Activated CD4-positive, alpha-beta memory T cell treated with anti-CD3 and anti-CD28 coated beads, Interleukin-2, amount 10 ng/mL, durations not matched to agents 7 days and 5 days (primary cell): Measurements from ENCODE around the gene TUBGCP5. TPM values are rescaled to one million over a fixed set of nuclear protein-coding genes. Genes with fewer than 3 reads are reported as not detected.
A peak's percentile ranks its signal among the peaks of the same experiment; 100 is the strongest.

Source experiments
- CTCF ChIA-PET: fragments of 350-600 bp; sonication (Branson Sonifier 250); formaldehyde crosslinking; loops from one replicate; lab custom pipeline; 2021; ENCODE audit warnings: antibody characterized with exemption, inconsistent platforms; lab: Charles Lee
- POLR2A ChIA-PET: fragments of 350-600 bp; sonication (Branson Sonifier 250); formaldehyde crosslinking; loops from one replicate; lab custom pipeline; 2021; ENCODE audit warnings: antibody characterized with exemption; lab: Charles Lee
- DNase-seq: peaks from one replicate; pipeline ENCODE4 v3.0.0-alpha.2; 2020
- H3K27ac Mint-ChIP-seq: one replicate; pipeline ENCODE4 v1.8.0; 2021; ENCODE audit warnings: mild to moderate bottlenecking, mixed read lengths
- H3K27me3 Mint-ChIP-seq: one replicate; pipeline ENCODE4 v1.8.0; 2021; ENCODE audit warnings: mixed read lengths
- H3K36me3 Mint-ChIP-seq: one replicate; pipeline ENCODE4 v1.8.0; 2021; ENCODE audit warnings: low read depth, mixed read lengths
- H3K4me1 Mint-ChIP-seq: one replicate; pipeline ENCODE4 v1.8.0; 2021; ENCODE audit warnings: mixed read lengths
- H3K4me3 Mint-ChIP-seq: one replicate; pipeline ENCODE4 v1.8.0; 2021; ENCODE audit warnings: mild to moderate bottlenecking, mixed read lengths
- H3K9me3 Mint-ChIP-seq: one replicate; pipeline ENCODE4 v1.8.0; 2021; ENCODE audit warnings: mixed read lengths
- total RNA-seq, 2 experiments: library from RNA; stranded (reverse); gene quantifications; one replicate each; pipeline ENCODE4 v1.2.3, GENCODE V29; 2021

The TUBGCP5 gene
- total RNA-seq, 2 experiments from 2014 or later, result 13.2 TPM

DNA sequence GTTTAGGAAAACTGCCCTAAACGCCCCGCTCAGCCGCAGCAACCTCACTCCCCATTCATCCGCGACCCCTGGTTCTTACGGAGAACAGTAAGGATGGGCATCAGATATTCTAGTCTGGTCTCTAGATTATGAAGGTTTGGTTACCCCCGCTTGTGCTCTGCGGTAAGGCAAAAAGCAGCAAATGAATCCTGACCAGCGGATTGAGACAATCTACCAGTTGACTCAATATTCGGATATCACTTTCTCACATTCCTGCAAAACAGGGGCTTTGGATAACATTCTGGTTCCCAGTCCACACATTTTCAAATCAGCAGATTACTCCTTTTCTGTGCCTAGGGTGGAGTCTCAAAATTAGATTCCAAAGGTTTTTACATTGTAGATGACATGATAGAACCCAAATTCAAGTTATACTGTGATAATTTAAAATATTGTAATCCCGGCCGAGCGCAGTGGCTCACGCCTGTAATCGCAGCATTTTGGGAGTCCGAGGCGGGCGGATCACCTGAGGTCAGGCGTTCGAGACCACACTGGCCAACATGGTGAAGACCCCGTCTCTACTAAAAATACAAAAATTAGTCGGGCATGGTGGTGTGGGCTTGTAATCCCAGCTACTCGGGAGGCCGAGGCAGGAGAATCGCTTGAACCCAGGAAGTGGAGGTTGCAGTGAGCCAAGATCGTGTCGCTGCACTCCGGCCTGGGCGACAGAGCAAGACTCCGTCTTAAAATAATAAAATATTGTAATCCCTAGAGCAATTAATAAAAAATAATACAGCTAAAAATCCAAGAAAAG lies 58.1 kb downstream of the TUBGCP5 start:
- Mint-ChIP-seq H3K27me3 (peaks cover 14% of the 10 kb centered on the region), H3K27ac (no peak overlapping the region), H3K9me3 (no peaks in the 10 kb centered on the region)

GRCh38 chr15:22980189-22981050 lies 58.9 kb downstream of the TUBGCP5 start, which contains the start of gene CYFIP1:
CYFIP1 (minus strand) TSS chr15:22980368; CDS start chr15:22947285, 33,083 bp downstream.
- Mint-ChIP-seq H3K27ac (peak within 1 kb of the TSS; percentile 16), H3K36me3 (peaks cover 3% of the 10 kb centered on the region), H3K27me3 (peaks cover 14% of the 10 kb centered on the region), H3K9me3 (no peaks in the 10 kb centered on the region), H3K4me1 (peaks cover 14% of the 10 kb centered on the region), H3K4me3 (peak within 1 kb of the TSS; percentile 84)
- POLR2A ChIA-PET, result interaction anchor here (1.4 to 2.0 kb wide), 2 partner anchors 59 kb away, joined by 4 to 8 read pairs; partner anchors contain the start of gene TUBGCP5
- DNase-seq, result peak; percentile 26
- CTCF ChIA-PET, result no interaction called here

More for the DNA sequence above, 58.1 kb downstream of the TUBGCP5 start:
- Mint-ChIP-seq H3K4me3 (peak overlapping the region; percentile 65), H3K4me1 (peaks cover 14% of the 10 kb centered on the region), H3K36me3 (peaks cover 3% of the 10 kb centered on the region)
- ChIA-PET CTCF (no interaction called here), POLR2A (interaction anchor here (1.4 kb wide), 1 partner anchor 58 kb away, joined by 4 read pairs; the partner anchor contains the start of gene TUBGCP5)
- no peak for DNase-seq

- peaks cover 18% of the 10 kb centered on the region for H3K4me1 Mint-ChIP-seq
- ChIA-PET POLR2A (interaction anchor here (0.6 to 2.0 kb wide), 3 partner anchors 60 to 141 kb away, joined by 3 to 8 read pairs (median 4); partner anchors contain the start of genes NIPA2 and TUBGCP5), CTCF (no interaction called here)
- H3K36me3 Mint-ChIP-seq, result peaks cover 3% of the 10 kb centered on the region
- peaks cover 14% of the 10 kb centered on the region for H3K27me3 Mint-ChIP-seq
- H3K4me3 Mint-ChIP-seq, result peak overlapping the region; percentile 84
- no peaks in the 10 kb centered on the region for H3K9me3 Mint-ChIP-seq
- H3K27ac Mint-ChIP-seq, result peak overlapping the region; percentile 16
- peak; percentile 51 for DNase-seq
These were observed 59.9 kb downstream of the TUBGCP5 start for GRCh38 chr15:22979238-22980188.

- H3K27me3 Mint-ChIP-seq, result peaks cover 14% of the 10 kb centered on the region
- peaks cover 3% of the 10 kb centered on the region for H3K36me3 Mint-ChIP-seq
- H3K4me1 Mint-ChIP-seq, result peaks cover 18% of the 10 kb centered on the region
- POLR2A ChIA-PET, result interaction anchor here (0.8 to 2.0 kb wide), 2 partner anchors 61 to 141 kb away, joined by 4 to 8 read pairs; partner anchors contain the start of genes NIPA2 and TUBGCP5
- H3K4me3 Mint-ChIP-seq, result peak overlapping the region; percentile 84
- CTCF ChIA-PET, result no interaction called here
- no peaks in the 10 kb centered on the region for H3K9me3 Mint-ChIP-seq
- no peak for DNase-seq
- no peak overlapping the region for H3K27ac Mint-ChIP-seq
These were observed 60.6 kb downstream of the TUBGCP5 start for GRCh38 chr15:22978691-22979237.

- Mint-ChIP-seq H3K36me3 (peaks cover 3% of the 10 kb centered on the region), H3K4me3 (no peak overlapping the region), H3K27me3 (peaks cover 9% of the 10 kb centered on the region), H3K4me1 (peaks cover 22% of the 10 kb centered on the region), H3K27ac (no peak overlapping the region), H3K9me3 (no peaks in the 10 kb centered on the region)
- ChIA-PET CTCF (no interaction called here), POLR2A (no interaction called here)
- DNase-seq, result no peak
These were observed 64.6 kb downstream of the TUBGCP5 start for GRCh38 chr15:22974745-22975144.

- ChIA-PET CTCF (no interaction called here), POLR2A (no interaction called here)
- no peak overlapping the region for H3K27ac Mint-ChIP-seq
- no peaks in the 10 kb centered on the region for H3K36me3 Mint-ChIP-seq
- no peak for DNase-seq
- H3K4me3 Mint-ChIP-seq, result no peak overlapping the region
- H3K9me3 Mint-ChIP-seq, result no peaks in the 10 kb centered on the region
- H3K4me1 Mint-ChIP-seq, result peaks cover 14% of the 10 kb centered on the region
- peaks cover 4% of the 10 kb centered on the region for H3K27me3 Mint-ChIP-seq
These were observed 65.4 kb downstream of the TUBGCP5 start for GRCh38 chr15:22973987-22974386.

- ChIA-PET POLR2A (no interaction called here), CTCF (no interaction called here)
- Mint-ChIP-seq H3K9me3 (no peaks in the 10 kb centered on the region), H3K36me3 (no peaks in the 10 kb centered on the region), H3K27ac (no peak overlapping the region), H3K4me3 (no peak overlapping the region), H3K27me3 (peaks cover under 1% of the 10 kb centered on the region), H3K4me1 (peaks cover 8% of the 10 kb centered on the region)
- DNase-seq, result no peak
These were observed 66.1 kb downstream of the TUBGCP5 start for GRCh38 chr15:22973286-22973685.

- DNase-seq, result no peak
These were observed 69.9 kb downstream of the TUBGCP5 start for GRCh38 chr15:22969489-22969888.

DNA sequence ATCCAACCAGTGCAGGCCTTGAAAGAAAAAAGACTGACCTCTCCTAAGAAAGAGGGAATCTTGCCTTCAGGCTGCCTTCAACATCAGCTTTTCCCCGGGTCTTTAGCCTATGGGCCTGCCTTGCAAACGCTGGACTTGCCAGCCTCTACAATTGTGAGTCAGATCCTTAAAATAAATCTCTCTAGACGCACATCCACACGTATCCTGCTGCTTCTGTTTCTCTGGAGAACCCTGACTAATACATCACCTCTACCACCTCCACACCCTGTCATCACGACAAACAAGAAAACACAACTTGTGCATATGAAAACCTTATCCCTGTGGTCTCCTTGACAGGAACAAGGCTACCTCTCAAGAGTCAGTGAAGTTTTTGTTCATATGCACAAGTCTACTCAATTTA lies 71.0 kb downstream of the TUBGCP5 start:
- CTCF ChIA-PET, result no interaction called here
- H3K4me1 Mint-ChIP-seq, result peaks cover 2% of the 10 kb centered on the region
- H3K27ac Mint-ChIP-seq, result no peak overlapping the region
- H3K4me3 Mint-ChIP-seq, result no peak overlapping the region
- H3K27me3 Mint-ChIP-seq, result no peaks in the 10 kb centered on the region
- POLR2A ChIA-PET, result no interaction called here
- H3K9me3 Mint-ChIP-seq, result no peaks in the 10 kb centered on the region
- H3K36me3 Mint-ChIP-seq, result no peaks in the 10 kb centered on the region
- DNase-seq, result no peak

More at GRCh38 chr15:22969489-22969888, 69.9 kb downstream of the TUBGCP5 start:
- POLR2A ChIA-PET, result no interaction called here
- no peaks in the 10 kb centered on the region for H3K36me3 Mint-ChIP-seq
- no peaks in the 10 kb centered on the region for H3K27me3 Mint-ChIP-seq
- CTCF ChIA-PET, result no interaction called here
- peaks cover 4% of the 10 kb centered on the region for H3K4me1 Mint-ChIP-seq
- no peak overlapping the region for H3K4me3 Mint-ChIP-seq
- no peak overlapping the region for H3K27ac Mint-ChIP-seq
- H3K9me3 Mint-ChIP-seq, result no peaks in the 10 kb centered on the region

DNA sequence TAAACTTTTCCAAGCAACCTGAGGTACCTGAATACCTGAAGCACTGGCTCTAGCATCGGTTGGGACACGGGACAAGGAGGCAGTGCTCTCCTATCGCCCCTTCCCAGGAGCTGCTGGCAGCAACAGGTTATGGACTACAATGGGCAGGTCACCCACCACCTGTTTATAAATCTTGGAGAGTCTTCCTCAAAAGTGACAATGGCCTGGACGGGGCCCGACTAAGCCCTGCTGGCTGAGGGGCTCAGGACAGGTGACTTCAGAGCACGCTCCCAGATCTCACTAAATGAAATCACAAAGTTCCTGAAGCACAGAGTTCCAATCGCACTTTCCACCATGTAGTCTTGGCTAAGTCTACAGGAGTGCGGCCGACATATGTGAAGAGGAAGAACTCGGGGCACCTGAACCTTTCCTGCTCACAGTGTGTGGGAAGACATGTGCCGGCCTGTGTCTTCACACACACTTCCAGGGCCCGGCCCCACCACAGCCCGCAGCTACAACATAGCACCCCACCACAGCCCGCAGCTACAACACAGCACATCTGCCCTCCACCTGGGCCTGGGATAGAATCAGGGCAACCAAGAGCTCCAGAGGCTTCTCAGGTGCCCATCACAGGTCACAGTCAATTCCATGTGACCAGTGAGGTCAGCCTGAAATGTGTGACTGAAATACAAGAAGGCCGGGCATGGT lies 72.1 kb downstream of the TUBGCP5 start:
- Mint-ChIP-seq H3K36me3 (no peaks in the 10 kb centered on the region), H3K9me3 (no peaks in the 10 kb centered on the region), H3K27me3 (no peaks in the 10 kb centered on the region), H3K27ac (no peak overlapping the region), H3K4me3 (no peak overlapping the region), H3K4me1 (no peaks in the 10 kb centered on the region)
- DNase-seq, result no peak
- ChIA-PET CTCF (no interaction called here), POLR2A (no interaction called here)

DNA sequence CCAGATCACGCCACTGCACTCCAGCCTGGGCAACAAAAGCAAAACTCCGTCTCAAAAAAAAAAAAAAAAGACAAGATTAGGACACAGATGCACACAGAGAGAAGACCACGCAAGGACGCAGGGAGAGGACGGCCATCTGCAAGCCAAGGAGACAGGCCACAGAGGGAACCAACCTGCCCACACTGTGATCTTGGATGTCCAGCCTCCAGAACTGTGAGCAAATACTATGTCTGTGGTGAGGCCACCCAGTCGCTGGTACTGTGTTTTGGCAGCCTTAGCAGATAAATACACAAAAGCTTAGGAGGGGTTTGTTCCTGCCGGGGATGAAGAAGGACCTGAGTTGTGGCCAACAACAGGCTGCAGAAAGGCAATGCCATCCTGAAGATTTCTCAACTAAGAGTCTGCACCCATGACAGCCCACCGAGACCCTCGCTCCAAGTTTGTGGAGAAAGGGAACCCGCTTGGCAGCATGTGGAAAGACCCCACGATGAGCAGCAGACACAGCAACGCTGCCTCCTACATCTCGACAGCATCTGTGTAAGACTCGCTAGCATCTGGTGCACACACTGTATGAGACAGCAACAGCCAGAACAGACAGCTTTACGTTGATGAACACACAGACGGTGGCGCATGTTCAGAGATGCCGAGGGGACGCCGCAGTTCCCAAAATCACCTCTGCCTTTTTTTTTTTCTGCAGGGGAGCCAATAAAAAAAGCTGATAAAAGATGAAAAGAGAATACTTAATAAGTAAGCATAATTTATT lies 72.9 kb downstream of the TUBGCP5 start:
- no peak overlapping the region for H3K27ac Mint-ChIP-seq
- ChIA-PET POLR2A (no interaction called here), CTCF (no interaction called here)
- no peaks in the 10 kb centered on the region for H3K9me3 Mint-ChIP-seq
- no peaks in the 10 kb centered on the region for H3K36me3 Mint-ChIP-seq
- H3K4me1 Mint-ChIP-seq, result no peaks in the 10 kb centered on the region
- no peak overlapping the region for H3K4me3 Mint-ChIP-seq
- H3K27me3 Mint-ChIP-seq, result no peaks in the 10 kb centered on the region
- no peak for DNase-seq
